Measurements from ENCODE around the gene GADD45G.

Gene GADD45G

GRCh38 chr9:89593727-89594427, 10.9 kb upstream of the GADD45G start:
- H3K4me3 ChIP-seq (ENCODE audit: low read depth, low read length) = no peak overlapping the region
- TF ChIP-seq, protein P1, sequence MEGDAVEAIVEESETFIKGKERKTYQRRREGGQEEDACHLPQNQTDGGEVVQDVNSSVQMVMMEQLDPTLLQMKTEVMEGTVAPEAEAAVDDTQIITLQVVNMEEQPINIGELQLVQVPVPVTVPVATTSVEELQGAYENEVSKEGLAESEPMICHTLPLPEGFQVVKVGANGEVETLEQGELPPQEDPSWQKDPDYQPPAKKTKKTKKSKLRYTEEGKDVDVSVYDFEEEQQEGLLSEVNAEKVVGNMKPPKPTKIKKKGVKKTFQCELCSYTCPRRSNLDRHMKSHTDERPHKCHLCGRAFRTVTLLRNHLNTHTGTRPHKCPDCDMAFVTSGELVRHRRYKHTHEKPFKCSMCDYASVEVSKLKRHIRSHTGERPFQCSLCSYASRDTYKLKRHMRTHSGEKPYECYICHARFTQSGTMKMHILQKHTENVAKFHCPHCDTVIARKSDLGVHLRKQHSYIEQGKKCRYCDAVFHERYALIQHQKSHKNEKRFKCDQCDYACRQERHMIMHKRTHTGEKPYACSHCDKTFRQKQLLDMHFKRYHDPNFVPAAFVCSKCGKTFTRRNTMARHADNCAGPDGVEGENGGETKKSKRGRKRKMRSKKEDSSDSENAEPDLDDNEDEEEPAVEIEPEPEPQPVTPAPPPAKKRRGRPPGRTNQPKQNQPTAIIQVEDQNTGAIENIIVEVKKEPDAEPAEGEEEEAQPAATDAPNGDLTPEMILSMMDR (IDR thresholded peaks at IDR 0.05; ENCODE audit: low read depth, low read length) = peak; percentile 51

DNA sequence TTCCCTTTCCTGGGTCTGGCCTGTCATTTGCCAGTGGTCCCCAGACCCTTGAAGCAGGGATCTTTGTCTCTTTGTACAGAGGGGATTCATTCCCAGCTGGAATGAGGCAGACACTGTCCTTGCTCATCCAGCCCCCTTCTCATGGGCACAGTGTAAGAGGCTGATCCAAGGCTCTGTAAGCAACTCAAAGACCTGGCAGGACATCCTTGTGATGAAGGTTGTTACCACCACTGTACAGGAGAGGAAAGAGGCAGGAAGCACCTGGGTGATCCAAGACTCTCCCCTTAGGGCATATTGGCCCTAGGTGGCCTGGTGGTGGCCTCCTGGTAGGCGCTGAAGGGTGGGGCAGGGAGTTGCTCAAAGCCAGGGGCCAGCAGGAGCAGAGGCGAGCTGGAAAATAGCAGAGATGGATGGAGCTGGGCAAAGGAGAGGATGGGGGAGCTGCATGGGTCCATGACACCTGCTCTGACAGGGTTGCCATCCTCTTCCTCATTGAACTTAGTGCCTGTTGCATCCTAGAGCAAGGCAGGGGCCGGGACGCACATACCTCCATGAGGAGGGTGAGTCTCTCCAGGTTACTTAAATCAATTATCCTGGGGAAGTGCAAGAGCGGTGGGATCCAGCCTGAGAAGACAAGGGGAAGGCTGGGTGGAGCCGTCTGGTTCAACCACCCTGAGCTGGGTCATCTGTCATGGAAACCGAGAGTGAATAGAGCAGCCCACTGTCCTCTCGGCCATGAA, 9.8 kb upstream of the GADD45G start:
- TF ChIP-seq, protein P1 (IDR thresholded peaks at IDR 0.05; ENCODE audit: low read depth, low read length) = no peak
- no peak overlapping the region for H3K4me3 ChIP-seq (ENCODE audit: low read depth, low read length)

DNA sequence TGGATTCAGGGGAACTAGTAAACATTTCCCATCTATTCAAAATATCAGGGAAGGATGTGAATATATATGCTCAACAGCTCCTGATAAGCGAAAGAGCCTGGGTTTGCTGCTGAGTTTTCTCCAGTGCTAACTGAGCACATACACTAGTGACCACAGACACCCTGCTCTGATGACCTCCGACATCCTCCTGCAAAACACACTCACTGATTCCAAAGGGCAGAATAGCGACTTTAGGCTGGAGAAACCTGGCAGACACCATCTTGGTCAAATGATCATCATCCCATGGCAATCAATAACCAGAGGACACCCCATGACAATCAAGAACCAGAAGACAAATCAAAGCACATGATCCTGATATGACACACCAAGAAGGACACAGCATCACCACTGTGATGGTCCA, 9.2 kb upstream of the GADD45G start:
- H3K4me3 ChIP-seq (ENCODE audit: low read depth, low read length) = no peak overlapping the region
- TF ChIP-seq, protein P1 (IDR thresholded peaks at IDR 0.05; ENCODE audit: low read depth, low read length) = no peak

GRCh38 chr9:89596937-89597555, 7.8 kb upstream of the GADD45G start:
- no peak overlapping the region for H3K4me3 ChIP-seq (ENCODE audit: low read depth, low read length)

GRCh38 chr9:89597711-89598362, 7.0 kb upstream of the GADD45G start:
- TF ChIP-seq, protein P1 (IDR thresholded peaks at IDR 0.05; ENCODE audit: low read depth, low read length) = peak; percentile 67
- H3K4me3 ChIP-seq (ENCODE audit: low read depth, low read length) = no peak overlapping the region

More at GRCh38 chr9:89596937-89597555, 7.8 kb upstream of the GADD45G start:
- TF ChIP-seq, protein P1 (IDR thresholded peaks at IDR 0.05; ENCODE audit: low read depth, low read length) = no peak

DNA sequence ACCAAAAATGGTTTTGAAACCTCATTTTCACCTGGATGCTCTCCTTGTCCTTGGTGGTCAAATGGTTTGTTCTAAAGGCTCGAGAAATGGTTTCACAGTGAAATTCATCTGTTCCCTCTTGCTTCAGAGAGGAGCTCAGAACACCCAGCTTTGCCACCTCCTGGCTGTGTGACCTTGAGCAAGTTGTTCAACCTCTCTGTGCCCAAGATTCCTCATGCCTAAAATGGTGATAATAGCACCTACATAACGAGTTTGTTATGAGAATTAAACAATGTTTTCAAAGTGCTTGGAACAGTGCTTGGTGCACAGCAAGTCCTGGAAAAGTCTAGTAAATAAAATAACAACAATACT, 6.5 kb upstream of the GADD45G start:
- TF ChIP-seq, protein P1 (IDR thresholded peaks at IDR 0.05; ENCODE audit: low read depth, low read length) = no peak
- H3K4me3 ChIP-seq (ENCODE audit: low read depth, low read length) = no peak overlapping the region

Data from WI38 (cell line).